Uterus (tissue), 2 donors: Measurements from ENCODE around the gene NOX4.

Experiments
- POLR2A ChIP-seq, 2 donors: fragments of 450-650 bp; IDR thresholded peaks; one replicate each; pipeline ENCODE4 v1.6.1; 2016; ENCODE audit warnings: antibody characterized with exemption in 2 of 2, mild to moderate bottlenecking in 1 of 2, moderate library complexity in 1 of 2
- TF ChIP-seq, protein P1 (sequence below), 4 experiments: fragments of 200-600 bp in 2 of 4; fragments of 450-650 bp in 2 of 4; sonication (generic) in 2 of 4; IDR thresholded peaks; one replicate each; pipeline ENCODE4 v1.5.1; 2016 to 2019; ENCODE audit warnings: antibody characterized with exemption in 4 of 4, mild to moderate bottlenecking in 2 of 4, moderate library complexity in 1 of 4

DNA sequence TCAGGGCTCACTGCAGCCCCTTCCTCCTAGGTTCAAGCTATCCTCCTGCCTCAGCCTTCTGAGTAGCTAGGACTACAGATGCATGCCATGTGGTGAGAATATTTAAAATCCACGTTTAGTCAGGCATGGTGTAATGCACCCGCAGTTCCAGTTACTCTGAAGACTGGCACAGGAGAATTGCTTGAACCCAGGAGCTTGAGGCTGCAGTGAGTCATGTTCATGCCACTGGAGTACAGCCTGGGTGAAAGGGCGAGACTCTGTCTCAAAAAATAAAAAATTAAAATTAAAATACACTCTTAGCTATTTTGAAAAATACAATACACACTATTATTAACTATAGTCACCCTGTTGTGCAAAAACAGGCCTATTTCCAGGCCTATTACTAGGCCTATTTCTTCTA, 38.4 kb downstream of the NOX4 start:
- TF ChIP-seq POLR2A (IDR thresholded peaks at IDR 0.05): no peak
- TF ChIP-seq, protein P1, sequence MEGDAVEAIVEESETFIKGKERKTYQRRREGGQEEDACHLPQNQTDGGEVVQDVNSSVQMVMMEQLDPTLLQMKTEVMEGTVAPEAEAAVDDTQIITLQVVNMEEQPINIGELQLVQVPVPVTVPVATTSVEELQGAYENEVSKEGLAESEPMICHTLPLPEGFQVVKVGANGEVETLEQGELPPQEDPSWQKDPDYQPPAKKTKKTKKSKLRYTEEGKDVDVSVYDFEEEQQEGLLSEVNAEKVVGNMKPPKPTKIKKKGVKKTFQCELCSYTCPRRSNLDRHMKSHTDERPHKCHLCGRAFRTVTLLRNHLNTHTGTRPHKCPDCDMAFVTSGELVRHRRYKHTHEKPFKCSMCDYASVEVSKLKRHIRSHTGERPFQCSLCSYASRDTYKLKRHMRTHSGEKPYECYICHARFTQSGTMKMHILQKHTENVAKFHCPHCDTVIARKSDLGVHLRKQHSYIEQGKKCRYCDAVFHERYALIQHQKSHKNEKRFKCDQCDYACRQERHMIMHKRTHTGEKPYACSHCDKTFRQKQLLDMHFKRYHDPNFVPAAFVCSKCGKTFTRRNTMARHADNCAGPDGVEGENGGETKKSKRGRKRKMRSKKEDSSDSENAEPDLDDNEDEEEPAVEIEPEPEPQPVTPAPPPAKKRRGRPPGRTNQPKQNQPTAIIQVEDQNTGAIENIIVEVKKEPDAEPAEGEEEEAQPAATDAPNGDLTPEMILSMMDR (IDR thresholded peaks at IDR 0.05): no peak
